Pulmonary artery endothelial cell (primary cell): ENCODE results near the gene TTR. TPM values are rescaled to one million over a fixed set of nuclear protein-coding genes. Genes with fewer than 3 reads are reported as not detected.

ENCODE experiments used
- DNase-seq: peaks from one replicate; pipeline ENCODE4 v3.0.0-alpha.2; 2011; ENCODE audit warnings: low read depth, low spot score
- total RNA-seq: library from RNA; depleted of rRNA; stranded (reverse); fragments of >200 nt; gene quantifications from 2 replicates; pipeline ENCODE4 v1.2.3, GENCODE V29; 2014

TTR gene
- not detected in 2 replicates for total RNA-seq

DNA sequence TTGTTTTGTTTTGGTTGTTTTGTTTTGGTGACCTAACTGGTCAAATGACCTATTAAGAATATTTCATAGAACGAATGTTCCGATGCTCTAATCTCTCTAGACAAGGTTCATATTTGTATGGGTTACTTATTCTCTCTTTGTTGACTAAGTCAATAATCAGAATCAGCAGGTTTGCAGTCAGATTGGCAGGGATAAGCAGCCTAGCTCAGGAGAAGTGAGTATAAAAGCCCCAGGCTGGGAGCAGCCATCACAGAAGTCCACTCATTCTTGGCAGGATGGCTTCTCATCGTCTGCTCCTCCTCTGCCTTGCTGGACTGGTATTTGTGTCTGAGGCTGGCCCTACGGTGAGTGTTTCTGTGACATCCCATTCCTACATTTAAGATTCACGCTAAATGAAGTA lies at the start of gene TTR:
Gene TTR, plus strand, starts transcription at position 250 of the 400 bp plus-strand sequence. Its CDS starts 26 bp downstream, at position 276.
- no peak for DNase-seq

- DNase-seq: no peak
Observed at GRCh38 chr18:31546476-31546875, 45.2 kb upstream of the TTR start.

DNA sequence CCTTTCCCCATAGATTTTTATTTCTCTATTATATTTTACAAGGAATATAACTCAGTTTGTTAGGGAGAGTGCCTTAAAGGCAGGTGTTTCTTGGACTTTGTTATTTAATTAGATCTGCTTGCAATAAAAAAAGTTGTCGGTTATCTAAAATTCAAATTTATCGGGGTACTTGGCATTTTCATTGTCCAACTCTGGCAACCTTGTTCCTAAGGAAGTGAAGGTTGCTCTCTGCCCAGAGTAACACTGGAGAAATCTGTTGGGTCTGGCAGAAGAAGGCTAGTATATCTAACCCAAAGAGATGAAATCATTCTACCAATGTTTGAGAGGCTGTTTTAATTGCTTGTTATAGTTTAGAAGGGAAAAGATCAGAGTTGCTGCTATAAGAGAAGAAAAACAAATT lies 42.8 kb upstream of the TTR start:
- DNase-seq: no peak

DNA sequence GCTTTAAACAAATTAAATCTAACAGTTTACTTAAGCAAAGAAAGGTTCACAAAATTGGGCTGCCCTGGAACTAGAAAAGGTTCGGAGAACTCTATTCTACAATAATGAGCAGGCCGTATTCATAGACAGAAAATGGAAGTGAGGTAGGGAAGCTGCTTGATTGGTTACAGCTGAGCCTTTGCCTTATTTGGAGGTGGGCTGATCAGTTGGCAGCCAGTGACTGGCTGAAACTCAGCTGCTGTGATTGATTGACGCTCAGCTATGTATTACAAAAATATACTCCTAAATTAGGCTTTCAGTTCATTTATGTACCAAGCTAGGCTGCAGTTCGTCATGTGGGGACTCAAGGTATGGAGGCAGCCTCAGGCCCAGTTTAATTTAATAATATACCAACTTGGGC lies 42.3 kb upstream of the TTR start:
- no peak for DNase-seq

GRCh38 chr18:31551883-31552282 lies 39.8 kb upstream of the TTR start:
- no peak for DNase-seq

DNA sequence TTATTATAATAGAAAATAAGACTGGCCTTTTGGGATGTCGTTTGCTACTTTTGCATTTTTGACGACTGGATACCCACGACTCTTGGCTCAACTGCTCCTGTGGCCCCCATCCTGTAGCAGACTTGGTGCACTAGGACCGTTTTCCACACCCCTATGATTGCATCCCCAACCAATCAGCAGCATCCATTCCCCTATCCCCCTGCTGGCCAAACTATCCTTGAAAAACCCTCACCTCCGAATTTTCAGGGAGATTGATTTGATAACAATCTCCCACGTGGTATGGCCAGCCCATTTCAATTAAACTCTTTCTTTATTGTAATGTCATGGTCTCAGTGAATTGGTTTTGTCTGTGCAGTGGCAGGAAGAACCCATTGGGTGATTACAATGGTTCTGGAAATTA lies 37.9 kb upstream of the TTR start:
- DNase-seq: no peak

- no peak for DNase-seq
Observed at GRCh38 chr18:31554776-31555175, 36.9 kb upstream of the TTR start.

GRCh38 chr18:31555971-31556747 lies 35.5 kb upstream of the TTR start:
- peak; percentile 46 for DNase-seq

DNA sequence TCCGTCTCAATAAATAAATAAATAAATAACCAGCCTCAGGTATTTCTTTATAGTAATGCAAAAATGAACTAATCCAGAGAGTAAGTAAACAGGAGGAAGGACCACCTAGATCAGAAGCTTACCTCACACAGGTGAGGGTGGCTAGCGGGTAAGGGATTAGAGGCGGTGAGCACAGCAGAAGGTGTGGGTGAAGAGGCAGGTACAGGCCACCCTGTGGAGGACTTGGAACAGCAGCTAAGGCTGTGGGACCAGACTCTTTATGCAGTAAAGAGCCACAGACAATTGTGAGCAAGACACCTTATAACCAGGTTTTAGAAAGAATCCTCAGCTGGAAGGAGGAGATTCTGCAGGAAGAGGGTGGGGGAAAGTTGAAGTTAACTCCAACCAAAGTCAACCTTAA lies 34.2 kb upstream of the TTR start:
- no peak for DNase-seq

DNA sequence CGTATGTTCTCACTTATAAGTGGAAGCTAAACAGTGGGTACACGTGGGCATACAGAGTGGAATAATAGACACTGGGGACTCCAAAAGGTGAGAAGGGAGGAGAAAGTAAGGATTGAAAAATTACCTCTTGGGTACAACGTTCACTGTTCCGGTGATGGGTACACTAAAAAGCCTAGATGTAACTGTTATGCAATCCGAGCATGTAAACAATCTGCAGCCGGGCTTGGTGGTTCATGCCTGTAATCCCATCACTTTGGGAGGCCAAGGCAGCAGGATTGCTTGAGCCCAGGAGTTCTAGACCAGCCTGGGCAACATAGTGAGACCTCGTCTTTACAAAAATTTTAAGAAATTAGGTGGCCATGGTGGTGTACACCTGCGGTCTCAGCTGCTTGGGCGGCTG lies 33.1 kb upstream of the TTR start:
- no peak for DNase-seq

DNA sequence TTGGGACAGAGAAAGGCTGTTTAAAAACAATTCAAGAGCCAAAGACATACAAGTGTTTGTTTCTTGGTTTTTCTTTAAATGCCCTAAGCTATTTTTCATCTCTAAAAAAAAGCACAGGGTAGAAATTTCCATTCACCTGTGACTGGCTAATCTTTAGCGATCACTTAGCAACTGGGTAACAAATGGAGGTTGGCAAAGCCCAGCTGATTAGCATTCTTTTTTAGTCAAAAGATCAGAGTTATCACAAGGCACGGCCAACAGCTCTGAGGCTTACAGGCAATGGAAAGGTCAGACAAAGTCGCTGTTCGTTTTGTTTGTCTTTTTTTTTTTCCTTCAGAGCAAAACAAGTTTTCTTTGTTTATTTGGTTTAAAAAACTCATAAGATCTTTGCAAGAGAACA lies 29.0 kb upstream of the TTR start:
- DNase-seq: no peak

- no peak for DNase-seq
Observed at GRCh38 chr18:31563778-31564177, 27.9 kb upstream of the TTR start.

GRCh38 chr18:31565345-31565744 lies 26.3 kb upstream of the TTR start:
- DNase-seq: no peak

DNA sequence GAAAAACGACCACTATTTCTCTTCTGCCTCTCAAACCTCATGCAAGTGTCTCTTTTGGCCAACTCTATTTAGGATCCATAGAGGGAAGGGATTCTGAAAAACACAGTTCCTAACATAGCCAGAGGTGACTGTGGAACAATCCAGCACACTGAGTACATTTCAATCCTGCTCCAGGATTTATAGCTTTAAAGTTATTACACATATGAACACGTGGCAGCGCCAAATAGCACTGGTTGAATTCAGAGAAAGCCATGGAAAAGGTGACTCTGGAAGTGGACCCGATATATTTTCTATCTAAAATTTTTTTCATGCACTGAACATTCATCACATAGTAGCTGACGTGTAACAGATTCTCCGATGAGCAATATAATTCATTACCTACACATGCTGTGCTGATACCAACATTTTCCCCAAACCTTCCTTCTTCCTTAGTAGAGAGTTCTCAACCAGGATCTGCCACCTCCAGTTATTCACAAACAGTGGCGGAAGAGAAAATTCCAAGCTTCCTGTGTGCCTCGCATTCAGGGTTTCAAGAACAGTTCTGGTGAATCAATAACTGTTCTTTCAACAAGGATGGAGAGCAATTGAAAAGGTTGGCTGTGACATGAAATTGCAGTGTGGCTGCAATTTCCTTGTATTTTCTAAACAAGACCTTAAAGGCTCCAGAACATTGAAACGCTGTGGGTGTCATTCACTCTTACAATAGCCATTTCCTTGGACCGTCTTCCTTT lies 25.7 kb upstream of the TTR start:
- DNase-seq: no peak

- no peak for DNase-seq
Observed at GRCh38 chr18:31566576-31567306, 24.9 kb upstream of the TTR start.

- DNase-seq: no peak
Observed at GRCh38 chr18:31572368-31572767, 19.3 kb upstream of the TTR start.

GRCh38 chr18:31573051-31573450 lies 18.6 kb upstream of the TTR start:
- DNase-seq: no peak

DNA sequence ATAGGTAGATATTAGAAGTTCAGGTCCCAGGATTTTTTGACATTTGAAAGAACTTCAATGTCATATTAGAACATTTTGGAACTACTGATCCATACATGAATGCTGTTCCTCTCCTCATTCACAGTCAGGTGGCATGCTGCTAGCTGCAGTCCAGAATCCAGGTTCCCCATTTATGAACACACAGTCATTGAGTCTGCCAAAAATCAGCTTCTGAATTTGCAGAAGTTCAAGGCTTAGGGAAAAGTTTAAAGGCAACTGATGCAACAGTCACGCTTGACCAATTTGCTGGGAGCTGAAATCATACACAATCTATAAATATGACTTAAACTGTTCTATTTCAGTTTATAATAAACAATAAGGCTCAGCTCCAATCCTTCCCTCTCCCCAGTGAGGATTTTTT lies 17.3 kb upstream of the TTR start:
- DNase-seq: no peak

DNA sequence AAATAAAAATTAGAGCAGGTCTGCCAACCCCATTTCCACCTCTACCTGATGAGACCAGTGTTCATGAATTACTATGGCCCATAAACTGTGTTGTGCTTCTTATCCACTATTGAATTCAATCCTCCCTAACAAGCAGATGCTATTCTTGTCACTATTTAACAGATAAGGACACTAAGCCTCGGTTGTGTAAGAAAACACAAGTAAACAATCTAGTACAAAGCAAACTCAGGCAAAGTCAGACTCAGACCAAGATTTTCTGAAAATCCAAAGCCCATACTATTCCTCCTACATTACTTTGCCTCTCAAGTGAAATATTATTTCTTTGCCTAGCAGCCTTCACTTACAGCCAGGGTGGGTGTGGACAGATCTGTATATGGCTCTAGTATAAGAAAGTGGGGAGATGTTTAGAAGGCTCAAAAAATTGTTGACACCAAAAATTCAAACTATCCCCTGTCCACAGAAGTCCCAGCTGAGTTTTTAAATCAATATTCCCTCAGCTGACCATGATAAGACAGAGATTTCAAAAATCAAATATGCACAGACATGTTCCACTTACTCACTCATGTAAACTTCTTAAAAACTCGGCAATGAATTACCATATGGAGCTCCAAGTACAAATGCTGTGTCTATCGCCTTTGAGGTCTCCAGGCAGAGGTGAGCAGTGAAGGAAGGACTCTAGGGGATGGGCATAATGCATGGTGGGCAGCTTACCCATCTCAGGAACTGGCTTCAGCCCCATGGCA lies 16.0 kb upstream of the TTR start:
- DNase-seq: no peak

GRCh38 chr18:31576670-31577069 lies 15.0 kb upstream of the TTR start:
- no peak for DNase-seq

GRCh38 chr18:31577195-31577594 lies 14.5 kb upstream of the TTR start:
- no peak for DNase-seq

DNA sequence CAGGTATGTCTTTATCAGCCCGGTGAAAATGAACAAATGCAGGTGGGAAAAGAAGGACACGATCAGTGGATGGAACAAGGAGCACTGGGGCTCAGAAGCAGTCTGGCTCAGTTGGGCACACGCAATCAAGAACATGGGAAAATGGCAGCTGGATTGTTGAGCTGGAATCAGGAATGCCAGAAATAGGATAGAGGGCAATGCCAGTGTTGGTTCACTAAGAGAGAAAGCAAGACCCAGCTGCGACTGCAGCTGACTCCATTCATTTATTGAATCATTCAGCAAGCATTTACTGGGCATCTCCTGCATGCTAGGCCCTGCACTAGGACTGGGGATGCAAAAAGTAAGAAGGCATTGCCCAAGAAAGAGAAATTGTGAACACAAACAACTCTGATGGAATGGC lies 13.6 kb upstream of the TTR start:
- no peak for DNase-seq
